HFFc6 (cell line): ENCODE data around the gene SIT1. TPM values are rescaled to one million over a fixed set of nuclear protein-coding genes. Genes with fewer than 3 reads are reported as not detected.

Experiments used
- DNase-seq: peaks from one replicate; pipeline ENCODE4 v3.0.0-alpha.2; 2018
- H3K27ac Mint-ChIP-seq: 2 replicates; pipeline ENCODE4 v1.8.0; 2020; ENCODE audit warnings: mild to moderate bottlenecking, mixed read lengths
- H3K27me3 Mint-ChIP-seq: 2 replicates; pipeline ENCODE4 v1.8.0; 2021; ENCODE audit warnings: mild to moderate bottlenecking, moderate library complexity, mixed read lengths; ENCODE audit not compliant: insufficient read depth
- H3K36me3 Mint-ChIP-seq: 2 replicates; pipeline ENCODE4 v1.8.0; 2021; ENCODE audit warnings: low read depth, mixed read lengths
- H3K4me1 Mint-ChIP-seq: 2 replicates; pipeline ENCODE4 v1.8.0; 2020; ENCODE audit warnings: low read depth, mixed read lengths
- H3K4me3 Mint-ChIP-seq: 2 replicates; pipeline ENCODE4 v1.8.0; 2020; ENCODE audit warnings: mild to moderate bottlenecking, moderate library complexity, mixed read lengths
- H3K9me3 Mint-ChIP-seq: 2 replicates; pipeline ENCODE4 v1.8.0; 2020; ENCODE audit warnings: mild to moderate bottlenecking, mixed read lengths
- CTCF ChIP-seq: fragments of 200-600 bp; sonication (generic); IDR thresholded peaks from 2 replicates; pipeline ENCODE4 v1.5.0; 2021; ENCODE audit warnings: antibody characterized with exemption, mild to moderate bottlenecking
- total RNA-seq, 6 experiments: library from RNA; stranded (reverse); fragmentation: NEBNext Ultra II Directional; extraction: Animal tissue kit (Norgen Biotek cat#: 25700); gene quantifications; 2 replicates in 1 of 6; 3 replicates in 5 of 6; pipeline ENCODE4 v1.2.3, GENCODE V29; 2021

The SIT1 gene
- total RNA-seq, 6 experiments from 2014 or later, result not detected

GRCh38 chr9:35608221-35608620 is 42.5 kb downstream of the SIT1 start:
- no peak for TF ChIP-seq CTCF
- no peaks in the 10 kb centered on the region for H3K9me3 Mint-ChIP-seq

GRCh38 chr9:35606726-35607125 is 44.0 kb downstream of the SIT1 start:
- H3K27me3 Mint-ChIP-seq, result no peaks in the 10 kb centered on the region; the same call in 1 of the 2 replicates
- H3K27ac Mint-ChIP-seq, result no peak overlapping the region
- DNase-seq, result no peak
- TF ChIP-seq CTCF, result no peak
- H3K9me3 Mint-ChIP-seq, result no peaks in the 10 kb centered on the region
- H3K4me3 Mint-ChIP-seq, result peak overlapping the region; percentile 35
- H3K4me1 Mint-ChIP-seq, result peaks cover 32% of the 10 kb centered on the region
- H3K36me3 Mint-ChIP-seq, result peaks cover 4% of the 10 kb centered on the region; the same call in 1 of the 2 replicates

More at GRCh38 chr9:35608221-35608620, 42.5 kb downstream of the SIT1 start:
- no peak for DNase-seq
- H3K27ac Mint-ChIP-seq, result no peak overlapping the region
- H3K27me3 Mint-ChIP-seq, result peaks cover 1% of the 10 kb centered on the region
- peaks cover 4% of the 10 kb centered on the region; the same call in 1 of the 2 replicates for H3K36me3 Mint-ChIP-seq
- peaks cover 23% of the 10 kb centered on the region for H3K4me1 Mint-ChIP-seq
- no peak overlapping the region for H3K4me3 Mint-ChIP-seq

- Mint-ChIP-seq H3K36me3 (peaks cover 4% of the 10 kb centered on the region; the same call in 1 of the 2 replicates), H3K9me3 (no peaks in the 10 kb centered on the region), H3K4me3 (peak overlapping the region; percentile 89), H3K27ac (peak overlapping the region; percentile 26), H3K4me1 (peaks cover 32% of the 10 kb centered on the region), H3K27me3 (no peaks in the 10 kb centered on the region; the same call in 1 of the 2 replicates)
- DNase-seq, result no peak
- TF ChIP-seq CTCF, result no peak
These were observed 44.6 kb downstream of the SIT1 start for GRCh38 chr9:35606138-35606504.

GRCh38 chr9:35605351-35606137 is 45.2 kb downstream of the SIT1 start:
- no peak for DNase-seq
- Mint-ChIP-seq H3K9me3 (no peaks in the 10 kb centered on the region), H3K36me3 (peaks cover 4% of the 10 kb centered on the region; the same call in 1 of the 2 replicates), H3K27me3 (no peaks in the 10 kb centered on the region; the same call in 1 of the 2 replicates), H3K4me1 (peaks cover 32% of the 10 kb centered on the region), H3K27ac (peak overlapping the region; percentile 26; the same call in 1 of the 2 replicates), H3K4me3 (peak overlapping the region; percentile 89)
- no peak for TF ChIP-seq CTCF

GRCh38 chr9:35604578-35605350 is 46.0 kb downstream of the SIT1 start, which contains the start of gene TESK1:
Gene TESK1 (plus strand): TSS chr9:35605262. CDS start chr9:35605620, 358 bp downstream.
- Mint-ChIP-seq H3K36me3 (peaks cover 4% of the 10 kb centered on the region; the same call in 1 of the 2 replicates), H3K27me3 (no peaks in the 10 kb centered on the region; the same call in 1 of the 2 replicates), H3K27ac (peak within 1 kb of the TSS; percentile 99), H3K9me3 (no peaks in the 10 kb centered on the region), H3K4me1 (peaks cover 32% of the 10 kb centered on the region), H3K4me3 (peak within 1 kb of the TSS; percentile 99)
- TF ChIP-seq CTCF, result no peak
- DNase-seq, result peak; percentile 25
